ES-I3 (cell line): Measurements from ENCODE around the gene TEX19.

Experiments
- H3K36me3 ChIP-seq: 2 replicates; pipeline ENCODE4 v1.6.1; 2013; ENCODE audit warnings: mild to moderate bottlenecking, low read length, control low read depth, moderate library complexity; ENCODE audit not compliant: insufficient read depth
- H3K4me1 ChIP-seq: 2 replicates; pipeline ENCODE4 v1.6.1; 2013; ENCODE audit warnings: mild to moderate bottlenecking, control low read depth, low read length; ENCODE audit not compliant: insufficient read depth
- H3K9ac ChIP-seq: 2 replicates; pipeline ENCODE4 v1.6.1; 2013; ENCODE audit warnings: low read depth, mild to moderate bottlenecking, low read length, moderate library complexity
- H3K9me3 ChIP-seq: 2 replicates; pipeline ENCODE4 v1.6.1; 2013; ENCODE audit warnings: mild to moderate bottlenecking, low read length, moderate library complexity; ENCODE audit not compliant: control insufficient read depth, insufficient read depth

The TEX19 gene

DNA sequence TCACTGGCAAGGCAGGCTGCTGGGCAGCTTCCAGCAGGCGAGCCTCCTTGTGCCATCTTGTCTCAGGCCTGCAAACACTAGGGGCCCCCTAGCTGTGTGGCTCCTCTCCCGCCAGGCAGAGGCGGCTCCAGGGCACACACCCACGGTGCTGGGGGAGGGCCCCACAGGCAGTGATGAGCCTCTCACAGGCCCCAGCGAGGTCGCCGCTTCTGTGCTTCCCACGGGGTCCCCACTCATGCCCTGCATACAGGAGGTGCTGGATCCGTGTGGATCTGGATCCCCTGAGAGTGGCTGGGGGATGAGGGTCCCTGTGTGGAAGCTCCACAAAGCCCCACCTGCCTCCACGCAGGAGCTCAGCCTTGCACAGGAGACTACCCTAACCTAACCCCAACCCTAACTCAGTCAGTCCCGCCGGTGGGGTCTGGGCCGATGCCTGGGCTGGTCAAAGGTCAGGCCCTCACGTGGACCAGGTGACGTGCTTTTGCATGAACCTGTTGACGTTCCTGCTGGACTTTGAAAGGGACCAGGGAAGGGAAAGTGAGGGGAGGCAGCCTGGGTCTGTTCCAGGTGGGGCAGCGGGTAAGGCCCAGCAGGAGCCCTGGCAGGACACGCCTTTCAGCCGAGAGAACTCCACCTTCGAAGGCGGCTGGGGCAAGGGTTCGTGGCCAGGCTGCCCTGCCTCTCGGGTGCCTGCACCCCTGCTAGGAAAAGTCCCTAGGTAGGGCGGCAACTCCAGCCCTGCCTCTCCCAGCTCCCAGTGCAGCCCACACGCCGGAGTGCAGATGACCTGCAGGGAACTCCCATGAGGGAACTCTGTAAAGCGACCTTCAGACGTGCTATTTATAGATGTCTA is 30.7 kb upstream of the TEX19 start:
- no peak overlapping the region for H3K9ac ChIP-seq
- no peaks in the 10 kb centered on the region for H3K9me3 ChIP-seq
- no peaks in the 10 kb centered on the region for H3K36me3 ChIP-seq
- H3K4me1 ChIP-seq: peaks cover 19% of the 10 kb centered on the region; the same call in 1 of the 2 replicates

DNA sequence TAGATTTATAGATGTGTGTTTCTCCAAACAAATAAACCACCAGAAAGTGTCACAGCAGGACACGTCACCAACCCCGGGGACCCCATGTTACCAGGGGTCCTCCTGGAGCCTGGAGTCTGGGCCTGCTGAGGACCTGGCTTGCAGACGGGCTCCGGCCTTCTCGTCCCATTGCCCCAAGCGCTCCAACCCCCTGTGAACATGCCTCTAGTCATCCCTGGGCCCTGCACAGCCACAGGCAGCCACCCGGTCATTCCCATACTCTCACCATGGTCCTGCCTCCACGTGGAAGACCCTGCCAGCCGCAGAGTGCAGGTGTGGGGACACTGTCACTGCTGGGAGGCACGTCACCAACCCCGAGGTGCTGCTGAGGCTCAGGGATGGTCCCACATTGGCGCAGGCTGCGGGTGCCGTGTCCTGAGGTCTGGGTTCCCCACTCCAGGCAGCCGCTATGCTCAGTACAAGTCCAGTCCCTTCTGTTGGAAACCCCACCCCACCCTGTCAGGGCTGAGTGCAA is 30.0 kb upstream of the TEX19 start:
- no peak overlapping the region for H3K9ac ChIP-seq
- H3K4me1 ChIP-seq: peaks cover 19% of the 10 kb centered on the region; the same call in 1 of the 2 replicates
- H3K9me3 ChIP-seq: no peaks in the 10 kb centered on the region
- no peaks in the 10 kb centered on the region for H3K36me3 ChIP-seq

DNA sequence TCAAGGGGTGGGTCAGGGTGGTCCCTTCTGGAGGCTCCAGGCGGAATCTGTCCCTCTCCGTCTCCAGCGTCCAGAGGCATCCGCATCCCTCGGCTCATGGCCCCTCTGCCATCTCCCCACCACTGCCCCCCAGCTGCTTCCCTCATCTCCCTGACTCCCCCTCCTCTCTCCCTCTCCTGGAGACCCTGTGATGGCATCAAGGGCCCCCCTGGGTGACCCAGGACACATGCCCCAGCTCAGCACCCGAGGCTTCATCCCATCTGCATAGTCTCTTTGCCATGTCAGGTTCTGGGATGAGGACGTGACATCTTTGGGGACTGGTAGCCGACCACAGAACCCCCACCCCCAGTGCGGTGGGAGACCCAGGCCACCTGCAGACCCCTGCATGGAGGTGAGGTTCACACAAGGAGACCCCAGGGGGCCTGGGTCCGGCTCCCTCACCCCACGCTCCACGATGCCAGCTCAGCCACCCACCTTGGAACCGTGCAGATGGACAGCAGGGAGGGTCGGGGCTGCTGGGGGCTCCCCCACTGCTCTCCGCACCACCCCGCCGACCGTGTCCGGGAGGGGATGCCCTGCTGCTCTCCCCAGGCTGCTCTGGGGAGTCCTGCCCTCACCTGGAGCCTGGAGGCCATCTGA is 29.2 kb upstream of the TEX19 start:
- Histone ChIP-seq H3K4me1 (peaks cover 19% of the 10 kb centered on the region; the same call in 1 of the 2 replicates), H3K9me3 (no peaks in the 10 kb centered on the region), H3K9ac (no peak overlapping the region), H3K36me3 (no peaks in the 10 kb centered on the region)

DNA sequence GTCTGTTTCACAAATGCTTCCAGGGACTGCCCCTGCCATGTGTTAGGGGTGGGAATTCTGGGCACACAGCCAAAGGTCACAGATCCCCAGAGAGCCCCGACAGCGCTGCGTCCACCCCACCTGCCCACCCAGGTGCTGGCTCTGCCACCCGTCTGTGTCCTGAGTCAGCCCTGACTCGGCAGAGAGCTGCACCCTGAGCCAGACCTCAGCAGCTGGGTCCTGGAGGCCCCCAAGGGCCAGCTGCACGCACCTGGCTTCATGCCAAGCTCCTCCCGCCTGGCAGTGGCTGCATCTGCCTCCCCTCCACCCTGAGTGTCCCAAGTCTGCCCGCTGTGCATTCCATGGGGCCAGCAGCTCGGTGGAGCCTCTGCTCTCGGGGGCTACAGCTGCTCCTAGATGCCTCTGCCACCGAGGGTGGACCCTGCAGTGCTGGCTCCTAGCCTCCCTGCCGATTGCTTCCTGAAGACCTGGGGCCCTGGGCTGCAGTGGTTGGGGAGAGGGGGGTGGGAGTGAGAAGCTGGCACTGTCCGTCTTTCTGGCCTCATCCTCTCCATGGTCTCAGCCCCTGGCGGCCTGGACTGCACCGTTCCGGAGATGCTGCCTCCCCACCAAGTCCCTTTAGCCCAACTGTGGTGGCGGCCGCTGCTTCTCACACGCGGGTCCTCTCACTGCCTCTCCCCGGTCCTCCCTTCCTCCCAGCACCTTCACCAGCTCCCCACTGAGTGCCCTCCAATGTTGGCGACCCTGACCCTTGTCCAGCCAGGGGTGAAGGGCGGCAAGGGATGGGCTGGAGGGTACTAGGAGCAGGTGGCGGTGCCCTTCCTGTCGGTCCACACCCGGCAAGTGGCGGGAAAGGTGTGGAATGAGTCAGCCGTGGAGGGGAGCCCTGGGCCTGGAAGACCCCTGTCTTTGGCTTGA is 28.5 kb upstream of the TEX19 start:
- no peak overlapping the region for H3K9ac ChIP-seq
- H3K4me1 ChIP-seq: peaks cover 23% of the 10 kb centered on the region
- no peaks in the 10 kb centered on the region for H3K36me3 ChIP-seq
- H3K9me3 ChIP-seq: no peaks in the 10 kb centered on the region

DNA sequence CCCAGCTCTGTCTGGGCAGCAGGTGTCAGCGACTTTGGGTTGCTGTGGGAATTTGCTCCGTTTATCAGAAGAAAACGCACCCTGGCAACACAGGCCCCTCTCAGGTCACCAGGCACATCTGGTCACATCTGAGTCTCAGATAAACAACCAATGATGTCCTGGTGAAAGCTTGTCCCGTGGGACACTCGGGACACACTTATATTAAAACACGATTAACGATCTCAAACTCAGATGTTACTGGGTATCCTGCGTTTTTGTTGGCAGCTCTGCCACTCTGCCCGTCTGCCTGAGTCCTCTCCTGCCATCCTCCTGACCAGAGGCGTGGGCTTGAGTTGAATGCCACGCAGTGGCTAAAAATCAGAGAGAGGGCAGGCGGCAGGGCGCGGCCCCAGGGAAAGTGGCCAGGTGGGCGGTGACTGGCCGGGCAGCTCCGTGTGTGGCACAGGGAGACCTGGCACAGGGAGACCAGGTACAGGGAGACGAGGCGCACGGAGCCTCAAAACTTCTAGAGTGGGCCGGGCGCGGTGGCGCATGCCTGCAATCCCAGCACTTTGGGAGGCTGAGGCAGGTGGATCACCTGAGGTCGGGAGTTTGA is 27.6 kb upstream of the TEX19 start:
- peaks cover 23% of the 10 kb centered on the region for H3K4me1 ChIP-seq
- H3K9ac ChIP-seq: no peak overlapping the region

DNA sequence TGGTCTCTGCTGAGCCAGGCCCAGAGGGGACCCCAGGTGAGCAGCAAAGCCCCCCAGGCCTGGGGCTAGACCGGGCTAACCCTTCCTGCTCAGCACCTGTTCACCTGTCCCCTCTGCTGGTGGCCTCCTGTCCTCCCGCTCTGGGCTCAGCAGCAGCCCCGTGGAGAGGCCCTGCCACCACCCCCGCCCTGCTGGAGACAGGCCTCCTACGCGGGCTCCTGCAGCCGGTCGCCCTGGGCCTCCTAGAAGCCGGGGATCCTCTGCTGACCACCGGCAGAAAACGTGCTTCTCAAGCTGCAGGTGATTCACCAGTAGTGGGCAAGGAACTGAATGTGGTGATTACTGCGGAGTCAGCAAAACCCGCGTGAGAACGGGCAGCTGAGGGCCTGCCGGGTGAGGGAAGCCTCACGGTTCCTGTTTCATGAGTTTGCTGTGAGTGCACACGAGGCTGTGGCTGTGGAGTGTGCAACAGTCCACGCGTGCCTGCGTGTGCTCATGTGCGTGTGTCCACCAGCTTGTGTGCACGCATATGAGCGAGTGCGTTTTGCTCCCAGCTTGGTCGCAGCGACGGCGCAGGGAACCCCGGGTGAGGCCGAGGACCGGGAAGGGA is 26.3 kb upstream of the TEX19 start:
- Histone ChIP-seq H3K9ac (peak overlapping the region; percentile 10; the same call in 1 of the 2 replicates), H3K9me3 (no peaks in the 10 kb centered on the region), H3K36me3 (no peaks in the 10 kb centered on the region), H3K4me1 (peaks cover 12% of the 10 kb centered on the region)

More for the DNA sequence above, 27.6 kb upstream of the TEX19 start:
- no peaks in the 10 kb centered on the region for H3K9me3 ChIP-seq
- no peaks in the 10 kb centered on the region for H3K36me3 ChIP-seq

DNA sequence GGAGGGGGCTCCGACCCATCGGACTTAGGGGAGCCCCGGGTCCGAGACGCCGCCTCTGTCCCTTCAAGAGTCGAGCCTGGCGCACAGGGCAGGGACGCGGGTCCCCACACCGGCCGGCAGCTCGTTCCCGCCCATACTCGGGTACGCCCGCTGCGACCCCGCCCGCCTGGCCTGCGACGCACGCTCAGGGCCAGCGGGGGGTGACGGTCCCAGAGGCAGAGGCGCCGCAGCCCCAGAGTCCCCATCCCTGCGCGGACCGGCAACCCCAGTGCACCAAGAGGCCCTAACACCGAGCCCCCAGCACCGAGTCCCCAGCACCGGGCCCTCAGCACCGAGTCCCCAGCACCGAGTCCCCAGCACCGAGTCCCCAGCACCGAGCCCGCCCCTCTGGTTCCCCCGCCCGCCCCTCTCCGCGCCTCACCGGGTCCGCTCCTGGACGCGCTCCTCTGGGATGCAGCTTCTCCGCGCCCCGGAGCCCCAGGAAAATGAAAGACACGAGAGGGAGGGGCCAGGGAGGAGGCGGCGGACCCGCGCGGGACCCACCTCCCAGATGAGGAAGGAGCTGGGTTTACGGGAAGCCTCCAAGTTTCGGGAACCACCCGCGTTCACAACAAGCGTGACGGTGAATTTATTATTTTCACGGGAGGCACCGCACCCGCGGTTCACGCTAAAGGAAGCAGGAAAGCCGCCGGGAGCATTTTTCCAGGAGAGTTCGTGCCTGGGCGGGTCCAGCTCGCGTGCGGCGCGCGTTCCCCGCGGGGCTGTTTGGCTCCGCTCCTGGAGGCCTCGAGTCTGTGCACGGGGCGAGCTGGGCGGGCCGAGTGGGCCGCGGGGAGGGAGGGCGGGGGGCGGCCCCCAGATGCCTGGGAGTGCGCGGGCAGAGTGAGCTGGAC is 25.5 kb upstream of the TEX19 start, which contains the start of gene SECTM1:
Gene SECTM1 (minus strand): TSS at position 488 of the 893 bp plus-strand sequence. CDS start 6,526 bp downstream, outside the sequence.
- H3K36me3 ChIP-seq: no peaks in the 10 kb centered on the region
- peaks cover 7% of the 10 kb centered on the region for H3K4me1 ChIP-seq
- H3K9ac ChIP-seq: peak within 1 kb of the TSS; percentile 34; the same call in 1 of the 2 replicates
- H3K9me3 ChIP-seq: no peaks in the 10 kb centered on the region

DNA sequence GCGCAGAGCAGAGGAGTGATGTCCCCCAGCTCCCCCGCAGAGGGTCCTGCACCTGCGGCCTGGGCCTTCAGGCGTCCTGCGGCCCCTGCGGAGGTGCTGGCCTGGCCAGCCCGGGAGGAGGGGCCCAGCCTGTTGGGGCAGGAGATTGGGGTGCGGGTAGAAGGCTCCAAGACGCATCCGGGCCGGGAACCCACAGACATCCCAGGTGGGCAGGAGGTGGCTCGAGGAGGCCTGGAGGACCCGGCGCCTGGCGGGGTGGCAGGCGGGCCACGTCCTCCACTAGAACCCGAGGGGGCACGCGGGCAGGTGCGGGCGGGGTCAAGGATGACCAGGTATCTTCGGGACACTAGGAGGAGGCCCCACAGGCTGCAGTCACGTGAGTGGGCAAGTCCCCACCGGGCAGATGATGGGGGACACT is 24.8 kb upstream of the TEX19 start:
- Histone ChIP-seq H3K9ac (no peak overlapping the region), H3K4me1 (peaks cover 11% of the 10 kb centered on the region), H3K9me3 (no peaks in the 10 kb centered on the region), H3K36me3 (no peaks in the 10 kb centered on the region)

DNA sequence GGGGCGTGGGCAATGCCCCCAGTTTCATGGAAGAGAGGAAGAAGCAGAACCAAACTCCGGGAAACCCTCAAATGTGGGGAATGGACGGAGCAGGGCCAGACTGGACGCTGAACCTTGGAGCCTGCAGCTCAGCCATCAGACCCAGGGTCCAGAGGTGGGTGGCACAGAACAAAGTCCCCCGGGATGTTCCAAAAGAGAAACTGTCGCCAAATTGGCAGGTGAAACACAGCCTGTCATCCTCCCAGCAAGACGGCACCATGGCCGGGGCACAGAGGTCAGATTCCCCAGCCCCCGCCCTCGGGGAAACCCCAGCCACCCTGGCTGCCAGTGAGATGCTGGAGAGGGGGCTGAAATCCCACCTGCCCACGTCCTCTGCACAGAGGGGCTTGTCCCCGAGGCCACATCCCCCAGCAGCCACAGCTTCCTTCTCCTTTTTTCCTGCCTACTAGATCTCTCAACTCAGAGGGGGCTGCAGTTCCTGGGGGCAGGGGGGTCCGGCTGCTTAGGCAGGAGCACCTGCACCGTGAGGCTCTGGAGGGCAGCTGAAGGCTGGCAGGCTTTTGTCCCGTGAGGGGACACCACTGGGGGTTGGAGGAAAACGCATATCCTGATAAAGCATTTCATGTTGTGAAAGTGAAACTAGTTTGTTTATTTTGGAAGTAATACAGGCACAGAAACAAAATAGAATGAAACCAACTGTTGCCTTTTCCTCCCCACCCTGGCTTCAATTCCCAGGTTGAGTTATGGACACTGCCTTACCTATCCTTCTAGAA is 24.2 kb upstream of the TEX19 start:
- H3K9ac ChIP-seq: no peak overlapping the region

DNA sequence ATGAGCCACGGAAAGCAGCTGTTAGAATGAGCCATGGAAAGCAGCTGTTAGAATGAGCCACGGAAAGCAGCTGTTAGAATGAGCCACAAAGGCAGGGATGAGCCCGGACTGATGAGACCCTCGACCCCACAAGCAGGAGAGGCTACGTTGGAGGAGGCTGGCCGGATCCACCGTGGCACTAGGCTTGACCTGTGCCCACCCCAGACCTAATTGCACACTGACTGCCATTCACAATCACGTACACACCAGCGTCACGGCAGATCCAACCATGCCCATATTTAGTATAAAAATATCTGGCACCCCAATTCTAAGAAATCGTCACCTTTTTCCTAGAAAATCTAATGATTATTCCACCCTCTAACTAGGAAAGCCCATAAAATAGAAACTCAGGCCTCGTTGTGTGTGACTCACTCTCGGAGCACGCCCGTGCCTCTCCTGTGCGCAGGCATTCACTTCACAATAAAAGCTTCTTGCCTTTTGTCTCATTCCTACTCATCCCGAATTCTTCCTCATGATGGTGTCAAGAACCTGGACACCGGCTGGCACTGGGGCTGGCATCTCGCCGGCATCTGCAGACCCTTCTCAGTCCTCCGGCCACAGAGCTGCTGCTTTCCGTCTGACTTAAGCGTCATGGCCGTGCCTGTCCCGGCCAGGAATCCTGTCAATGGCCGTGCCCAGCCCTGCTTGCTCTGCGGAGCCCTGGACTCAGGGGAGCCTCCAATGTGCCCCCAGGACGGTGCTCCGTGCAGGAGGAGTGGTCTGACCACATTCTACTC is 20.0 kb upstream of the TEX19 start:
- H3K9ac ChIP-seq: peak overlapping the region; percentile 19; the same call in 1 of the 2 replicates
- H3K4me1 ChIP-seq: peaks cover 14% of the 10 kb centered on the region
- H3K9me3 ChIP-seq: no peaks in the 10 kb centered on the region; the same call in 1 of the 2 replicates
- H3K36me3 ChIP-seq: no peaks in the 10 kb centered on the region

More for the DNA sequence above, 24.2 kb upstream of the TEX19 start:
- Histone ChIP-seq H3K9me3 (no peaks in the 10 kb centered on the region), H3K4me1 (peaks cover 14% of the 10 kb centered on the region), H3K36me3 (no peaks in the 10 kb centered on the region)
